Esophagus (tissue), 2 donors: ENCODE results near the gene COL13A1. TPM values are rescaled to one million over a fixed set of nuclear protein-coding genes. Genes with fewer than 3 reads are reported as not detected.

Source experiments
- H3K27ac ChIP-seq, 2 donors: one replicate each; pipeline ENCODE4 v1.5.1; 2013; ENCODE audit warnings: low read depth in 2 of 2, mild to moderate bottlenecking in 2 of 2, inconsistent platforms in 1 of 2, low read length in 1 of 2, moderate library complexity in 1 of 2
- H3K27me3 ChIP-seq, 2 donors: one replicate each; pipeline ENCODE4 v1.6.1; 2013; ENCODE audit warnings: low read length in 2 of 2, control low read depth in 1 of 2, mild to moderate bottlenecking in 1 of 2; ENCODE audit not compliant: insufficient read depth in 2 of 2, control insufficient read depth in 1 of 2
- H3K36me3 ChIP-seq, 2 donors: one replicate each; pipeline ENCODE4 v1.6.1; 2013; ENCODE audit warnings: low read length in 1 of 2; ENCODE audit not compliant: control insufficient read depth in 2 of 2, insufficient read depth in 2 of 2
- H3K4me1 ChIP-seq, 2 donors: one replicate each; pipeline ENCODE4 v1.6.1; 2013; ENCODE audit warnings: low read length in 1 of 2; ENCODE audit not compliant: control insufficient read depth in 2 of 2, insufficient read depth in 2 of 2
- H3K4me3 ChIP-seq, 2 donors: one replicate each; pipeline ENCODE4 v1.5.1; 2013; ENCODE audit warnings: low read length in 2 of 2, mild to moderate bottlenecking in 2 of 2, low read depth in 1 of 2, moderate library complexity in 1 of 2
- H3K9me3 ChIP-seq, 2 donors: one replicate each; pipeline ENCODE4 v1.6.1; 2013; ENCODE audit warnings: mild to moderate bottlenecking in 2 of 2, low read depth in 1 of 2, low read length in 1 of 2, moderate library complexity in 1 of 2; ENCODE audit not compliant: control insufficient read depth in 2 of 2, insufficient read depth in 1 of 2
- WGBS, 2 donors: extraction: QIAGEN DNeasy Blood & Tissue Kit; methylation state at CpG; one replicate each; pipeline ENCODE4 v1.1.7; 2013; 5-methylcytosine and 5-hydroxymethylcytosine counted together
- polyA plus RNA-seq, 2 donors: library from polyadenylated mRNA; stranded (reverse); fragments of 200-250 nt; gene quantifications; one replicate each; pipeline ENCODE4 v1.2.3, GENCODE V29; 2013
- donor health status: healthy with polysubstance abuse.
- donor health status: Bipolar disorder and iron deficiency.

COL13A1 gene
- polyA plus RNA-seq, 2 donors = 0.95 to 2.0 TPM

DNA sequence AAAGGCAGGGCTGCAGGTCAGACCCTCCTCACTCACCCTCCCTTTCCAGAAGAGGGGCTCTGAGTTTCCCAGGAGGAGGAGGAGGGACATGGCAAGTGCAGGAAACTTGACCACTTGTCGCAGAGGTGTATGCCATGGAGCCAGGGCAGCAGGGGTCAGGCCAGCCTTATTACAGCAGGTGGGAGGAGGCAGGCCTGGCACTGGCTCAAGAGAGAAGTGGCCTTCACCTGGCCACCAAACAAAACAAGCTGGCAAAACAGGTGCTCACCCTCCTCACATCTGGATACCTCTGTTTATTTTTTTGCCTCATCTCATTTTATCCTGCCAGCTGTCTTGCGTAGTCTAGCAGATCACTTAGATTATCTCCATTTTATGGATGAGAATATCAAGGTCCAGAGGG is 12.5 kb downstream of the COL13A1 start:
- no peaks in the 10 kb centered on the region for H3K36me3 ChIP-seq
- no peaks in the 10 kb centered on the region for H3K4me1 ChIP-seq
- H3K27ac ChIP-seq = no peak overlapping the region
- no peaks in the 10 kb centered on the region for H3K9me3 ChIP-seq
- H3K4me3 ChIP-seq = no peak overlapping the region
- WGBS, 2 donors = 83 to 93% methylated on average over 2 of the region's 2 CpGs
- no peaks in the 10 kb centered on the region for H3K27me3 ChIP-seq

DNA sequence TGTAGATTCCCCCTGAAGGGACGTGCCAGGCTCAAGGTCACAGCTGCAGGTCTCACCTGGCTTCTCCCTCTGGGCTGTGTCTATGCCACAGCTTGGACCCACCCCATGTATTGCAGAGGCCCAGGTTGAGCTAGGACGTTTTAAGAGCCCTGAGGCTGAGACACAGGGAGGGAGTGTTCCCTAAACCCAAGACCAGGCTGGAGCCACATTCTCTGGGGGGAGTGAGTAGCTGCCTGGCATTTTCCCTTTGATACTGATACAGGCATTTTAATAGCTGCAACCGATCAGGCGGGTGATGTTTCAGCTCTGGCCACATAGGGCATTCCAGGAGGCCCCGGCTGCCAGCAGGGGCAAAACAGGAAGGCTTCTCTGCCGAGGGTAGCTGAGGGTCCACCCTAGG is 13.4 kb downstream of the COL13A1 start:
- WGBS, 2 donors = 78 to 80% methylated on average over 6 of the region's 6 CpGs
- no peaks in the 10 kb centered on the region for H3K27me3 ChIP-seq
- no peaks in the 10 kb centered on the region for H3K36me3 ChIP-seq
- H3K27ac ChIP-seq = no peak overlapping the region
- H3K4me1 ChIP-seq = no peaks in the 10 kb centered on the region
- H3K9me3 ChIP-seq = no peaks in the 10 kb centered on the region
- H3K4me3 ChIP-seq = no peak overlapping the region

DNA sequence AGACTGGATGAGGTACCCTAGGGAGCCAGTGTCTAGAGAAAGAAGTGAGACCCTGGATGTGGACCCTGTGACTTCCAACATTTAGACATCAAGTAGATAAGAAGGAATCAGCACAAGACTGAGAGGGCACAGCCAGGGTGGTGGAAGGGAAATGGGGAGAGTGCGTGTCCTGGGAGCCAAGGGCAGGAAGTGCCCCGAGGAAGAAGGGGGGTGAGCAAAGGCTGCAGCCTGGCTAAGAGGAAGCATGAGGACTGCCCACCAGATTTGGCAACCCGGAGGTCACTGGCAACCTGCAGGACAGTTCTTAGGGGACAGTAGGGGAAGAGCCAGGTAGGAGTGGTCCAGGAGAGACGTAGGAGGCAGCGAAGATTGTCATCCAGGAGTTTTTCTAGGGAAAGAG is 14.8 kb downstream of the COL13A1 start:
- H3K9me3 ChIP-seq = no peaks in the 10 kb centered on the region
- H3K27me3 ChIP-seq = no peaks in the 10 kb centered on the region
- no peaks in the 10 kb centered on the region for H3K4me1 ChIP-seq
- H3K27ac ChIP-seq = no peak overlapping the region
- H3K4me3 ChIP-seq = no peak overlapping the region
- WGBS, 2 donors = 60 to 66% methylated on average over 5 of the region's 5 CpGs
- no peaks in the 10 kb centered on the region for H3K36me3 ChIP-seq

DNA sequence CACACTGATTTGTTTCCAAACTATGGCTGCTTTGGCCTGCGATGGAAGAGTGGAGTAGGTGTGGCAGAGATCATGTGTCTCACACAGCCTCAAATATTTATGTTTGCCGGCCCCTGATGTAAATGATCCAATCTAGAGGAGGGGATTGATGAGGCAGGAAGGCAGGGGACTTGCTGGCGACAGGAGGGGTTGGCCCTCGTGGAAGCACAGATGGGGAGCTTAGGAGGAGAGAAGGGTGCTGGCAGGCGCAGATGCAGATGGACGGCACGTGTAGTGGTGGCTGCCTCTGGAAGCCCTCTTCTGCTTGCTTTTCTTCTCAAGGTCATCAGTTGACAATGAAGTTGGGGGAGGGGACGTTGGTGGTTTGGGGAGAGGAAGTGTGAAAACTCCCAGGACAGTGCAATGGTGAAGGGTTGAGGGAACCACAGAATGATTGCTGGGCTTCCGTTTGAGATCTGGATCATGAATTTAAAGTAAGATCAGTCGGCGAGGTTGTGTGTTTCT is 15.4 kb downstream of the COL13A1 start:
- Histone ChIP-seq H3K27me3 (no peaks in the 10 kb centered on the region), H3K4me1 (no peaks in the 10 kb centered on the region), H3K36me3 (no peaks in the 10 kb centered on the region), H3K4me3 (no peak overlapping the region), H3K27ac (no peak overlapping the region), H3K9me3 (no peaks in the 10 kb centered on the region)
- 47 to 61% methylated on average over 11 of the region's 11 CpGs for WGBS, 2 donors

DNA sequence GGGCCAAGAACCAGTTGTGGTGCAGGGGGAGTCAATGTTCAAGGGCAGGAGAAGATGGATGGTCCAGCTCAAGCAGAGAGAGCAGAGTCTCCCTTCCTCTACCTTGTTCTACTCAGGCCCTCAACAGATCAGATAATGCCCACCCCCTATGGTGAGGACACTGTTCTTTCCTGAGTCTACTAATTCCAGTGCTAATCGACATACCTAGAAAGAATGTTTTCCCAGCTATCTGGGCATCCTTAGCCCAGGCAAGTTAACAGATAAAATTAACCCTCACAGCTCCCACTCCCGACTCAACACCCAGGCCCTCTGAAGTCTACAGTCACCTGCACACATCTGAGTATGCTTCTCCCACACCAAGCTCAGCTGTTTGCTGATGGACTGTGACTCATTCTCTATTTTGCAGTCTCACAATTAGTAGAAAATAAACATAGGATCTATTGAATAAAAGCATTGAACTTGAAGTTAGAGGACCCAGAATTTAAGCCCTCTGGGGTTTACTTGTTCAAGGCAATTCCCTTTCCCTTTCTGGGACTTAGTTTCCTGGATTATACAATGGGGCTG is 17.1 kb downstream of the COL13A1 start:
- Histone ChIP-seq H3K27me3 (no peaks in the 10 kb centered on the region), H3K27ac (no peak overlapping the region), H3K36me3 (no peaks in the 10 kb centered on the region), H3K9me3 (no peaks in the 10 kb centered on the region), H3K4me3 (no peak overlapping the region), H3K4me1 (no peaks in the 10 kb centered on the region)
- WGBS, 2 donors = 87 to 89% methylated on average over 2 of the region's 2 CpGs

DNA sequence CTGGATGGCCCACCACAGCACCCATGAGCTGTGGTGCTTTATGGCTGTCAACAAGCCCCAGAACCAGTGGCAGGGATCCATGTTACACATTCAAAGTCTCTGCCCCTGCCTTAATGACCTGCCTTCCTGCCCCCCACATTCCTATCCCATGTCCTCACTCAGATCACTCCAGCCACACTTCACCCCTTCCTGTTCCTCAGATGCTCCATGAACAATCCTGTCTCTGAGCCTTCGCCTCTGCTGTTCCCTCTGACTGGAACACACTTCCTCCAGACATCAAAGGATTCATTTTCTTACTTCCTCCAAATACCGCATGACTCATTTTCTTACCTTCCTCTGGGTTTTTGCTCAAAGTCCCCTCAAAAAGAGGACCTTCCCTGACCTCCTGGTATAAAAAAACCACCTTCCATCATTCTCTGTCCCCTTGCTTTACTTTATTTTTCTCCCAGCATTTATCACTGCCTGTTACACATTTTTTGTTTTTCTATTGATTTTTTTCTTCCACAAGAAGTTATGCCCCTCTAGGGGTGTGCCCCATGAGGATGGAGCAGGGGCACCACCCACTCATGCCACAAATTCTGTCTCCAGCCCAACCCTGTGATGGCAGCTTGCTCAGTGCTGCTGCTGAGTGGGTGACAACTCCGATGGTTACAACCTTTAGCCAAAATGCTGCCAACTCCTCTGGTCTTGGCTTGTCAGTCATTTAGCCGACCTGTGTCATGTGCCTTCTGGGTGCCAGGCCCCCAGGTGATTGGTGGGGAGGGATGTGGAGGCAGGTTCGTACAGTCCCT is 18.2 kb downstream of the COL13A1 start:
- H3K9me3 ChIP-seq = no peaks in the 10 kb centered on the region
- whole genome bisulfite sequencing, 2 donors = 61 to 74% methylated on average over 5 of the region's 5 CpGs
- no peaks in the 10 kb centered on the region for H3K27me3 ChIP-seq
- H3K4me1 ChIP-seq = no peaks in the 10 kb centered on the region
- no peaks in the 10 kb centered on the region for H3K36me3 ChIP-seq
- H3K27ac ChIP-seq = no peak overlapping the region
- H3K4me3 ChIP-seq = no peak overlapping the region

DNA sequence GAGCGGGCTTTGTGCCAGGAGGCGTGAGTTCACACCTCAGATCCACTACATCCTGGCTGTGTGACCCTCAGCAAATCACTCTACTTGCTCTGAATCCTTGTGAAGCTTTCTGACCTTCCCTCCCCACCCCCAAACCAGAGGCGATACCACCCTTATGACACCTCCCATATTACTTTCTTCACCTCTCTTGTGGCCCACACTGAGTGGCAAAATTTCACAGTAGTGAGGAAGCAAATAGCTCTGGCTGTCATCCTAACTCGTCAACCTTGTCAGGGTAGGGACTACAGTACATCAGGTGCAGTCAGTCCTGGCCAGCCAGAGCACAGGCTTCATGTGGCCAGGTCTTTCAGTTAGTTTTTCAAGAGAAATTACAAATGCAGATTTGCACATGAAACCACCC is 19.1 kb downstream of the COL13A1 start:
- Histone ChIP-seq H3K36me3 (no peaks in the 10 kb centered on the region), H3K9me3 (no peaks in the 10 kb centered on the region), H3K4me1 (no peaks in the 10 kb centered on the region), H3K27ac (no peak overlapping the region), H3K4me3 (no peak overlapping the region), H3K27me3 (no peaks in the 10 kb centered on the region)
- WGBS, 2 donors = 79 to 85% methylated on average over 4 of the region's 4 CpGs

DNA sequence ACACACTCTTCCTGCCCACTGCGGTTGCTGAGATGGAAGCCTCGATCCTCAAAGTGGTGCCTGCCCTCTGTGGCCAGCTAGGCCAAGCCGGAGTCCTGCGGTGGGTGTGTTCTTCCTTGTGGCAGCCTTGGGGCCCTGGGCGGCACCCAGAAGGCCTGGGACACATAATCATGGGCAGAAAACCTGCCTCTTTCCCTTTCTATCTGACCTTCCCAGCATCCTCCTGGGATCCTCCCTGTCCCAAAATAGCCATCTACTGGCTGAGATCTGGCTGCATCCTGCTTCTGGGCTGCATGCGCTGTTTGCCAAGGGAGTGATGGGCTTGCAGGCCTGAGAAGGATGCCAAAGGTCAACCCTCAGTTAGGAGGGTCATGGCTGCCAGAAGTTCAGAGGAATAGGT is 23.9 kb downstream of the COL13A1 start:
- WGBS, 2 donors = 85 to 86% methylated on average over 6 of the region's 6 CpGs
- H3K27me3 ChIP-seq = no peaks in the 10 kb centered on the region
- no peak overlapping the region for H3K27ac ChIP-seq
- H3K4me1 ChIP-seq = no peaks in the 10 kb centered on the region
- no peak overlapping the region for H3K4me3 ChIP-seq
- no peaks in the 10 kb centered on the region for H3K9me3 ChIP-seq
- H3K36me3 ChIP-seq = no peaks in the 10 kb centered on the region

DNA sequence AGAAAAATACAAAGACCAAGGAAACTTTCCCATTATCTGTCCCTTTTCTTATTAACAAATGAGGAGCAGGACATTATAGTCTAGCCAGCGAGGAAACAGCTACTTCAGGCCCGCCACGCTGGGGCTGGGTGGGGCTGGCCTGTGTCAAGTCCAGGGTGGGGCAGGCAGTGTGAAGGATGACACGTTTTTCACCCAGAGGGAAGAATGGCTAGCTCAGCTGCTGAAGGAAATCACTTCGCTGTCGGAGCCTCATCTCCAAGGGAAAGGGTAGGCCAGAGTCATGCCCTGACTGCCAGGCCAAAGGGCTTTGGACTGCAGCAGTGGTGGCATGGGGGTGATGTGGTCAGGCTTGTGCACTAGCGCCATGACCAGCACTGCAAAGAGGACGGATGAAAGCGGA is 24.4 kb downstream of the COL13A1 start:
- Histone ChIP-seq H3K9me3 (no peaks in the 10 kb centered on the region), H3K27me3 (no peaks in the 10 kb centered on the region), H3K27ac (no peak overlapping the region), H3K4me3 (no peak overlapping the region), H3K4me1 (no peaks in the 10 kb centered on the region), H3K36me3 (no peaks in the 10 kb centered on the region)
- 70 to 75% methylated on average over 9 of the region's 9 CpGs for WGBS, 2 donors
